HL-60/S4 treated with phorbol 12-myristate 13-acetate at 8.2 ng/mL for 4 days and 3 days (cell line): ENCODE measurements around the gene TMIGD2.
"Not testable (repeated sequence)": the region's sequence is repeated elsewhere in the genome, so short reads cannot be mapped to it uniquely, and the experiment has no call there.

Experiments
- in situ Hi-C: fragments of 300-500 bp; cut with MboI; formaldehyde crosslinking; loops from 2 replicates; pipeline ENCODE4 v1.15.0; 2022; ENCODE audit warnings: low sequenced_read_pairs

TMIGD2 gene

GRCh38 chr19:4297901-4298809 is 4.0 kb downstream of the TMIGD2 start:
- in situ Hi-C loops = no loop called here

GRCh38 chr19:4295972-4296771 is 6.0 kb downstream of the TMIGD2 start:
- in situ Hi-C loops = no loop called here

GRCh38 chr19:4294389-4294788 is 7.8 kb downstream of the TMIGD2 start:
- in situ Hi-C loops = no loop called here

- in situ Hi-C loops = no loop called here
Measured at GRCh38 chr19:4292515-4292914, 9.7 kb downstream of the TMIGD2 start.

- in situ Hi-C loops = no loop called here
Measured at GRCh38 chr19:4291184-4291732, 10.9 kb downstream of the TMIGD2 start.

GRCh38 chr19:4288091-4288777 is 14.0 kb downstream of the TMIGD2 start:
- in situ Hi-C loops = no loop called here

- in situ Hi-C loops = not testable (repeated sequence)
Measured at GRCh38 chr19:4286141-4286540, 16.0 kb downstream of the TMIGD2 start.

- in situ Hi-C loops = no loop called here
Measured at GRCh38 chr19:4284974-4285373, 17.2 kb downstream of the TMIGD2 start.

- in situ Hi-C loops = no loop called here
Measured at GRCh38 chr19:4284176-4284958, 17.8 kb downstream of the TMIGD2 start.

- in situ Hi-C loops = no loop called here
Measured at GRCh38 chr19:4279530-4280422, 22.4 kb downstream of the TMIGD2 start.

- in situ Hi-C loops = no loop called here
Measured at GRCh38 chr19:4279267-4279529, 23.0 kb downstream of the TMIGD2 start.

GRCh38 chr19:4278419-4279266 is 23.5 kb downstream of the TMIGD2 start, which contains the start of gene SHD:
SHD (plus strand) TSS chr19:4279266; CDS start chr19:4280064, 798 bp downstream.
- in situ Hi-C loops = no loop called here

- in situ Hi-C loops = no loop called here
Measured at GRCh38 chr19:4278010-4278409, 24.2 kb downstream of the TMIGD2 start.

- in situ Hi-C loops = no loop called here
Measured at GRCh38 chr19:4277191-4277696, 24.9 kb downstream of the TMIGD2 start.

- in situ Hi-C loops = not testable (repeated sequence)
Measured at GRCh38 chr19:4274321-4274686, 27.9 kb downstream of the TMIGD2 start.

- in situ Hi-C loops = no loop called here
Measured at GRCh38 chr19:4272894-4273293, 29.3 kb downstream of the TMIGD2 start.

- in situ Hi-C loops = no loop called here
Measured at GRCh38 chr19:4268816-4269430, 33.3 kb downstream of the TMIGD2 start.
